BJ (cell line): ENCODE data around the gene ERRFI1. TPM values are rescaled to one million over a fixed set of nuclear protein-coding genes. Genes with fewer than 3 reads are reported as not detected.
A peak's percentile ranks its signal among the peaks of the same experiment; 100 is the strongest.

Experiments
- CTCF ChIA-PET: fragments of 350-600 bp; formaldehyde crosslinking; extraction: SDS; loops from one replicate; lab custom pipeline; 2021; ENCODE audit warnings: antibody characterized with exemption, inconsistent platforms; lab: Yijun Ruan, JAX
- POLR2A ChIA-PET: fragments of 300-600 bp; sonication (Branson Sonifier 250); formaldehyde crosslinking; extraction: SDS; loops from one replicate; lab custom pipeline; 2021; ENCODE audit warnings: antibody characterized with exemption; lab: Charles Lee
- DNase-seq: peaks from one replicate; pipeline ENCODE4 v3.0.0-alpha.2; 2011; ENCODE audit warnings: low read depth
- H3K27me3 ChIP-seq: 2 replicates; pipeline ENCODE4 v1.6.0; 2011; ENCODE audit warnings: low read length; ENCODE audit not compliant: control insufficient read depth, insufficient read depth
- H3K36me3 ChIP-seq: 2 replicates; pipeline ENCODE4 v1.5.1; 2011; ENCODE audit warnings: low read length; ENCODE audit not compliant: control insufficient read depth, insufficient read depth
- H3K4me3 ChIP-seq: 2 replicates; pipeline ENCODE4 v1.5.1; 2011; ENCODE audit warnings: low read depth, mild to moderate bottlenecking, control low read depth, low read length
- CTCF ChIP-seq: IDR thresholded peaks from 2 replicates; pipeline ENCODE4 v1.5.1; 2011; ENCODE audit warnings: low read depth, mild to moderate bottlenecking, control low read depth, inconsistent platforms, low read length, moderate library complexity; ENCODE audit not compliant: insufficient read depth
- polyA plus RNA-seq: library from polyadenylated mRNA; depleted of rRNA; stranded (reverse); fragments of >200 nt; gene quantifications from 2 replicates; pipeline ENCODE4 v1.2.3, GENCODE V29; 2011

Gene ERRFI1
- polyA plus RNA-seq, 1 experiment = 20.5 TPM

GRCh38 chr1:8015809-8016165 lies 10.3 kb downstream of the ERRFI1 start:
- ChIA-PET POLR2A (interaction anchor here (0.8 kb wide), 1 partner anchor 311 kb away, joined by 3 read pairs; no protein-coding TSS in a partner anchor), CTCF (interaction anchor here (0.6 to 9.3 kb wide), 21 partner anchors 8 to 334 kb away, joined by 3 to 114 read pairs (median 7); partner anchors contain the start of genes ERRFI1 and SLC45A1)
- DNase-seq = no peak
- Histone ChIP-seq H3K27me3 (no peaks in the 10 kb centered on the region), H3K36me3 (peaks cover 21% of the 10 kb centered on the region), H3K4me3 (no peak overlapping the region)
- no peak for TF ChIP-seq CTCF

GRCh38 chr1:8015036-8015808 lies 10.9 kb downstream of the ERRFI1 start:
- Histone ChIP-seq H3K4me3 (no peak overlapping the region), H3K27me3 (no peaks in the 10 kb centered on the region), H3K36me3 (peaks cover 21% of the 10 kb centered on the region)
- CTCF ChIA-PET = interaction anchor here (0.6 to 9.3 kb wide), 26 partner anchors 8 to 634 kb away, joined by 3 to 114 read pairs (median 4); partner anchors contain the start of genes ERRFI1 and SLC45A1
- POLR2A ChIA-PET = interaction anchor here (0.8 kb wide), 1 partner anchor 311 kb away, joined by 3 read pairs; no protein-coding TSS in a partner anchor
- peak; percentile 59 for DNase-seq
- TF ChIP-seq CTCF = peak; percentile 66

GRCh38 chr1:8014381-8014988 lies 11.6 kb downstream of the ERRFI1 start:
- Histone ChIP-seq H3K27me3 (no peaks in the 10 kb centered on the region), H3K36me3 (peaks cover 23% of the 10 kb centered on the region), H3K4me3 (no peak overlapping the region)
- no peak for TF ChIP-seq CTCF
- ChIA-PET POLR2A (no interaction called here), CTCF (interaction anchor here (0.6 to 9.3 kb wide), 19 partner anchors 9 to 635 kb away, joined by 3 to 114 read pairs (median 7); partner anchors contain the start of genes ERRFI1 and SLC45A1)
- no peak for DNase-seq

GRCh38 chr1:8013800-8014199 lies 12.3 kb downstream of the ERRFI1 start:
- ChIA-PET POLR2A (no interaction called here), CTCF (interaction anchor here (0.5 to 9.3 kb wide), 9 partner anchors 12 to 690 kb away, joined by 3 to 114 read pairs (median 11); partner anchors contain the start of genes ERRFI1 and SLC45A1)
- no peak overlapping the region for H3K4me3 ChIP-seq
- H3K36me3 ChIP-seq = peaks cover 23% of the 10 kb centered on the region
- no peaks in the 10 kb centered on the region for H3K27me3 ChIP-seq
- TF ChIP-seq CTCF = no peak
- DNase-seq = no peak

- CTCF ChIA-PET = interaction anchor here (0.5 to 9.3 kb wide), 5 partner anchors 13 to 690 kb away, joined by 3 to 114 read pairs (median 29); partner anchors contain the start of genes ERRFI1 and SLC45A1
- peaks cover 23% of the 10 kb centered on the region for H3K36me3 ChIP-seq
These were observed 12.7 kb downstream of the ERRFI1 start for GRCh38 chr1:8013399-8013798.

More at GRCh38 chr1:8013399-8013798, 12.7 kb downstream of the ERRFI1 start:
- DNase-seq = no peak
- TF ChIP-seq CTCF = no peak
- no peaks in the 10 kb centered on the region for H3K27me3 ChIP-seq
- POLR2A ChIA-PET = no interaction called here
- no peak overlapping the region for H3K4me3 ChIP-seq
